Nephron (organoid): ENCODE data around the gene OCLN.
"Not testable (repeated sequence)": the region's sequence is repeated elsewhere in the genome, so short reads cannot be mapped to it uniquely, and the experiment has no call there.

Experiments used
- H3K27ac Mint-ChIP-seq, 3 experiments: 2 replicates each; pipeline ENCODE4 v1.8.0; 2020; ENCODE audit warnings: mixed read lengths in 3 of 3, mild to moderate bottlenecking in 2 of 3, moderate library complexity in 1 of 3
- H3K27me3 Mint-ChIP-seq: 2 replicates; pipeline ENCODE4 v1.8.0; 2021; ENCODE audit warnings: low read depth, mild to moderate bottlenecking, moderate library complexity, mixed read lengths
- H3K36me3 Mint-ChIP-seq: 2 replicates; pipeline ENCODE4 v1.8.0; 2020; ENCODE audit warnings: low read depth, mixed read lengths
- H3K4me1 Mint-ChIP-seq: 2 replicates; pipeline ENCODE4 v1.8.0; 2020; ENCODE audit warnings: mixed read lengths
- H3K4me3 Mint-ChIP-seq, 3 experiments: 2 replicates each; pipeline ENCODE4 v1.8.0; 2020; ENCODE audit warnings: mild to moderate bottlenecking in 3 of 3, mixed read lengths in 3 of 3, moderate library complexity in 2 of 3
- H3K9me3 Mint-ChIP-seq: 2 replicates; pipeline ENCODE4 v1.8.0; 2020; ENCODE audit warnings: mixed read lengths
- CTCF ChIP-seq, 3 experiments: fragments of 200-600 bp; sonication (generic); IDR thresholded peaks; one replicate each; pipeline ENCODE4 v1.5.0; 2021; ENCODE audit warnings: antibody characterized with exemption in 3 of 3; ENCODE audit not compliant: unreplicated experiment in 3 of 3

The OCLN gene, protein sequence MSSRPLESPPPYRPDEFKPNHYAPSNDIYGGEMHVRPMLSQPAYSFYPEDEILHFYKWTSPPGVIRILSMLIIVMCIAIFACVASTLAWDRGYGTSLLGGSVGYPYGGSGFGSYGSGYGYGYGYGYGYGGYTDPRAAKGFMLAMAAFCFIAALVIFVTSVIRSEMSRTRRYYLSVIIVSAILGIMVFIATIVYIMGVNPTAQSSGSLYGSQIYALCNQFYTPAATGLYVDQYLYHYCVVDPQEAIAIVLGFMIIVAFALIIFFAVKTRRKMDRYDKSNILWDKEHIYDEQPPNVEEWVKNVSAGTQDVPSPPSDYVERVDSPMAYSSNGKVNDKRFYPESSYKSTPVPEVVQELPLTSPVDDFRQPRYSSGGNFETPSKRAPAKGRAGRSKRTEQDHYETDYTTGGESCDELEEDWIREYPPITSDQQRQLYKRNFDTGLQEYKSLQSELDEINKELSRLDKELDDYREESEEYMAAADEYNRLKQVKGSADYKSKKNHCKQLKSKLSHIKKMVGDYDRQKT

DNA sequence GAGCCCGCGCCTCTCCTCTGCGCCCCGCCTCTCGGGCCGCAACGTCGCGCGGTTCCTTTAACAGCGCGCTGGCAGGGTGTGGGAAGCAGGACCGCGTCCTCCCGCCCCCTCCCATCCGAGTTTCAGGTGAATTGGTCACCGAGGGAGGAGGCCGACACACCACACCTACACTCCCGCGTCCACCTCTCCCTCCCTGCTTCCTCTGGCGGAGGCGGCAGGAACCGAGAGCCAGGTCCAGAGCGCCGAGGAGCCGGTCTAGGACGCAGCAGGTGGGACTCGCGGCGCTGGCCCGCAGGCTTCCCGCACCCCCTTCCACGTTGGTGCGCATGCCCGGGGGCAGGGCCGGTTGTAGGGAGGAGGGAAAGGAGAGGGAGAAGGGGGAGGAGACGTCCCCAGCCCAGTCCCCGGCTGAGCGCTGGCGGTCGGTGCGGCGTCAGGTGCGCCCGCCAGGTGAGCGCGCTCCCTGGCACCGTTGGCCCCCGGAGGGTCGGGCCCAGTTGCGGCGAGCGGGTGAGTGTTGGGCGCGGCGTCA, at the start of gene OCLN:
Gene OCLN, plus strand, starts transcription at position 400 of the 532 bp plus-strand sequence. CDS start 11,455 bp downstream, outside the sequence.
- no peak for TF ChIP-seq CTCF (IDR thresholded peaks at IDR 0.05; ENCODE audit: unreplicated experiment in 3 of 3)
- no peaks in the 10 kb centered on the region for H3K36me3 Mint-ChIP-seq
- H3K27ac Mint-ChIP-seq = peak within 1 kb of the TSS in 1 of 3 experiments; percentile 90
- peaks cover 87% of the 10 kb centered on the region for H3K27me3 Mint-ChIP-seq
- H3K4me3 Mint-ChIP-seq = peak within 1 kb of the TSS; percentile 86 to 87 (median 87)
- H3K4me1 Mint-ChIP-seq = no peaks in the 10 kb centered on the region
- no peaks in the 10 kb centered on the region for H3K9me3 Mint-ChIP-seq

GRCh38 chr5:69444127-69444754, 48.3 kb upstream of the OCLN start:
- Mint-ChIP-seq H3K4me3 (no peak overlapping the region), H3K36me3 (no peaks in the 10 kb centered on the region), H3K27me3 (no peaks in the 10 kb centered on the region), H3K27ac (peak overlapping the region in 1 of 3 experiments; percentile 51), H3K9me3 (no peaks in the 10 kb centered on the region), H3K4me1 (no peaks in the 10 kb centered on the region)
- no peak for TF ChIP-seq CTCF (IDR thresholded peaks at IDR 0.05; ENCODE audit: unreplicated experiment in 3 of 3)

DNA sequence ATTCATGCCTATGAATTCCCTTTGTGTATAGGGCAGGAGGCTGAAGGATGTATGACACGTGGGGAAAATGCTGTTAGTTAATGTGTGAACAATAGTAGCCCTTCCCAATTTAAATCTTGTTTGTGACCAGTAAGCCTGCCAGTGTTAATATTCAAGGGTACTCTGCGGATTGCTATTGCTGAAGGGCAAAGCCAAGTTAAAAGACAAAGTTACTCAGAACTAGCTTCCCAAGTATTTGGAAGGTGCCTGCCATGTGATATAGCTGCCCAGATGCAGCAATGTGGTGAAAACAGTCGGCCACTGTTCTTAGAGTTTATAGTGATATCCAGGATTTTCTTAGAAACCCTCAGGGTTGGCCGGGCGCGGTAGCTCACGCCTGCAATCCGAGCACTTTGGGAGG, 43.1 kb upstream of the OCLN start:
- TF ChIP-seq CTCF (IDR thresholded peaks at IDR 0.05; ENCODE audit: unreplicated experiment in 3 of 3) = no peak

GRCh38 chr5:69450116-69450515, 42.5 kb upstream of the OCLN start:
- TF ChIP-seq CTCF (IDR thresholded peaks at IDR 0.05; ENCODE audit: unreplicated experiment in 3 of 3) = no peak
- no peaks in the 10 kb centered on the region for H3K36me3 Mint-ChIP-seq
- H3K4me1 Mint-ChIP-seq = no peaks in the 10 kb centered on the region
- no peaks in the 10 kb centered on the region for H3K27me3 Mint-ChIP-seq
- H3K9me3 Mint-ChIP-seq = no peaks in the 10 kb centered on the region
- H3K27ac Mint-ChIP-seq = no peak overlapping the region
- no peak overlapping the region for H3K4me3 Mint-ChIP-seq

More for the DNA sequence above, 43.1 kb upstream of the OCLN start:
- H3K4me3 Mint-ChIP-seq = no peak overlapping the region
- H3K27ac Mint-ChIP-seq = peak overlapping the region in 1 of 3 experiments; percentile 76
- no peaks in the 10 kb centered on the region for H3K36me3 Mint-ChIP-seq
- no peaks in the 10 kb centered on the region for H3K9me3 Mint-ChIP-seq
- no peaks in the 10 kb centered on the region for H3K4me1 Mint-ChIP-seq
- no peaks in the 10 kb centered on the region for H3K27me3 Mint-ChIP-seq

- not testable (repeated sequence) for H3K4me3 Mint-ChIP-seq, H3K4me1 Mint-ChIP-seq, H3K9me3 Mint-ChIP-seq, H3K27me3 Mint-ChIP-seq, H3K36me3 Mint-ChIP-seq, H3K27ac Mint-ChIP-seq
Observed at GRCh38 chr5:69450527-69450926, 42.1 kb upstream of the OCLN start.

DNA sequence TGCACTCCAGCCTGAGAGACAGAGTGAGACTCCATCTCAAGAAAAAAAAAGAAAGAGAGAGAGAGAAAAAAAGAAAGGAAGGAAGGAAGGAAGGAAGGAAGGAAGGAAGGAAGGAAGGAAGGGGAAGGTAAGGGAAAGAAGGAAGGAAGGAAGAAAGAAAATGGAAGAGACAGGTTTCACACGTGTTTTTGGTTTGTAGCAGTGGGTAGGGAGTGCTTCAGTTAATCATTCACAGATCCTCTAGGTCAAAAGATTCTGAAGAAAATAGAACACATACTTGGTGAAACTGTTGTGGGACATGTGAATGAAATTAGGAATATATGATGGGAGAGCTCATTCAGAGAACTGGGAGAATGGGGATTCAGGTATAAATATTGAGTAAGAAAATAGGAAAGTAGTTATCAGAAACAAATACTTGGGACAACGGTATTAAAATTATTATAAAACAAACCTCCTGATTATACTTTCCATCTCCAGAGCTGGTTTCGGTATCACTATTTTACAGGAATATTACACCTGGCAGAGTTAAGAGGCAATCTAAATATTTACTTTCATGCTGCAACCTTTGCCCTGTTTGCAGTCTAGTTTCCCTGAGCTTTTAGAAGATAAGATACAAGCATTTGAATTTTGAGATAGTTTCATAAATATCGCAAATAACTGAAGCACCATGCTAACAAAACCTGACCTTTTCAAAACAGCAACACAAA, 40.5 kb upstream of the OCLN start:
- Mint-ChIP-seq H3K27me3 (no peaks in the 10 kb centered on the region), H3K4me3 (no peak overlapping the region), H3K4me1 (no peaks in the 10 kb centered on the region), H3K36me3 (no peaks in the 10 kb centered on the region), H3K27ac (peak overlapping the region in 2 of 3 experiments; percentile 32 to 48), H3K9me3 (peaks cover 3% of the 10 kb centered on the region)
- no peak for TF ChIP-seq CTCF (IDR thresholded peaks at IDR 0.05; ENCODE audit: unreplicated experiment in 3 of 3)

GRCh38 chr5:69453487-69453886, 39.1 kb upstream of the OCLN start:
- not testable (repeated sequence) for H3K27ac Mint-ChIP-seq, H3K27me3 Mint-ChIP-seq, H3K9me3 Mint-ChIP-seq, H3K36me3 Mint-ChIP-seq, H3K4me3 Mint-ChIP-seq, H3K4me1 Mint-ChIP-seq
